A204.1 (cell line): ENCODE results near the gene GRB7.
"Not testable (repeated sequence)": the region's sequence is repeated elsewhere in the genome, so short reads cannot be mapped to it uniquely, and the experiment has no call there.

ENCODE experiments used
- FAIRE-seq: peaks from 2 replicates; lab custom pipeline; 2012; peaks lifted over from hg19 to GRCh38; lab: Jason Lieb, UNC

The GRB7 gene

DNA sequence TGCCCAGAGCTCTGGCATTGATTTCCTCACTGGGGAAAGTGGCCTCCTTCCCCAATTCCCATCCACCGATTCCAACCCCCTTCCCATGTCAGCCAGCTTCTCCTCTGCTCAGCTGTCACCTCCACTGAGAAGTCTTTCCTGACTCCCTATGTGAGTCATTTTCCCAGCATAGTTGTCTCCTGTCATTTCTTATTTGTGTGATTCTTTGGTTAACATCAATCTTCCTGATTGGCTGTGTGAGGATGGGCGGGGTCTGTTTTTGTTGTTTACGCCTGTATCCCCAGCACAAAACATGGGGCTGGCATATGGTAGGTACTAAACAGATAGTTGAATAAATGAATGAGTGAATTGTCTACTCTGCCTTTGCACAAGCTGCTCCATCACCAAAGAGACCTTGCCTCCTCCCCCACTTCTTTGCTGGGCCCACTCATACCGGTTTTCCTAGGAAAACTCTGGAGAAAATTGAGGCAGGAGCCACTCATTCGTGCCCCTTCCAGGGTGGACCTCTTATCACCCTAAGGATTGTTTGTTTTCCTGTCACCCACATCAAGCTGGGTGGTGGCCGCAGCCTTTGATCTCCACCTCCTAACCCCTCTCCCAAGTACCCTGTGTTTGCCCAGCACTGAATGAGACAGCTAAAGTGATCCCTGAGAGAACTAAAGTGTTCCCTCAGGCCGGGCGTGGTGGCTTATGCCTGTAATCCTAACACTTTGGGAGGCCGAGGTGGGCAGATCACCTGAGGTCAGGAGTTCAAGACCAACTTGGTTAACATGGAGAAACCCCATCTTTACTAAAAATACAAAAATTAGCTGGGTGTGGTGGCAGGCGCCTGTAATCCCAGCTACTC lies 1.2 kb upstream of the GRB7 start:
- FAIRE-seq = no peak

DNA sequence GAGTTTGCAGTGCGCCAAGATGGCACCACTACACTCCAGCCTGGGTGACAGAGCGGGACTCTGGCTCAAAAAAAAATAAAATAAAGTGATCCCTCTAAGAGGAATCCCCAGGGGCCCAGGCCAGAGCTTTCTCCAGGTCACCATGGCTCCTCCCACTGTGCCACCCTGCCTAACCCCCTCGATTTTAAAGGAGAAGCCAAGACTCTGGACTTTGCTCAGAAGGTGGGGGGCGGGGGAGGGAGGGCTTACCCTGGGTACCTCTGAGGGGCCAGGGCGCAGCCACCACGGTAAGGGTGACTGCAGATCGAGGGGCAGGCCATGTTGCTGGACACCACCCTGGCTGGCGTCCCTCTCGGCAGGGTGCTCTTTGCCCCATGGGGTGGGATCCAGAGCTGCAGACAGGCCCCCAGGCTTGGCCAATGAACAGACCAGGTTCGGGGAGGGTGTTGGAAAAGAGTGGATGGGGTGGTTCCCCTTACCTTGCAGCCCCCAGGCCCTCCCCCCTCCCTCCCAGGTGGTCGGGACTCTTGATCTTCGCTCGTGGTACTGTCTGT lies 455 bp upstream of the GRB7 start:
- no peak for FAIRE-seq

DNA sequence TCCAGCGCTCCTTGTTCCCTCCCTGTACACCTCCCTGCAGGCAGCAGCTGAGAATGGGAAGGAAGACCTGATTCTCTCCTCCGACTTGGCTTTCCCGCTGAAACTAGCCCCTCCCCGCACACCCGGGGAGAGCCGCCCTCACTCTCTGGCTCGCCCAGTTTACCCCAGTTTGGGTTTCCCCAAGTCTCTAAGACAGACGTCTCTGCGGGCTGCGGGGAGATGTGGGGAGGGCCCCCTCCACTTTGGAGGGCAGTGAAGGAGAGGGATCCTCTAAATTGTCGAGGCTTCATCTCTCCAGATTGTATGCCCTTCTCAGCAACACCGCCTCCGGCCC lies 797 bp downstream of the GRB7 start:
- no peak for FAIRE-seq

DNA sequence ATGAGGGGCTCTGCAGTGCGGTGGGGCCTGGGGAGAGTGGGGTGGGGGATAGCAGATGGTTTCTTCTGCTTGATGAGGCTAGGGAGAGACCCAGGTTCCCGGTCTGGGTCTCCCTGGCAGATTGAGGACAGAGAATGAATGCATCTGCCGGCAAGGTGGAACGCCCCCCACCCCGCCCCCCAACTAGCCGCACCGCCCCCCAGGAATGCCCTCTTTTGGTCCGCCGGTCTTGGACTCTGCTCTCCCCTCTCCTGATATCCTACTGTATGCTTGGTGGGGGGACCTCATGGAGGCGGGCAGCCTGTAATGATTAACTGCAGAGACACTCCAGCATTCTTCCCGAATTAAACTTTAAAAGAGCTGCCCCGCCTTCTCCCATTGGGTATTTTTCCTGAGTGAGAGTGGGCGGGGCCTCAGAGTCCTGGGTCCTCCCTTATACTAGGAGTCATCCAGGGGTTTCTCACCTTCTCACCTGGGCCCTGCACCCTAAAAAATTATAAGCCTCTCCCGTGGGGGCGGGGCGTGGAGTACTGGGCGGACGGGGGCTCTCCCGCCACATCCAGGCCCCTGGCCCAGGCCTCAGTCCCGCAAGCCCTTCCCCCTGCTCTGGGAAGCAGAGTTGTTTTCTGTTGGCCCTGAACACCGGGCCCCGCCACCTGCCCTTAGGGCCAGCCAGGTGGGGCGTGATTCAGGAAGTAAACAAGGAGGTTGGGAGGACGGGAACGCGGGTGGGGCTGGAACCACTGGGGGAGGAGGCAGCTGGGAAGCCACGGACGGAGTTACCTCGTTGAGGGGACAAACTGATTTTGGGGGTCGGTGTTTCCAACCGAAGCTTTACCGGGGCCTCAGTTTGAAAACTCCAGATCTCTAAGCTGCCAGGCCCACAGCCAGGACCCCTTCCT lies 1.5 kb downstream of the GRB7 start:
- no peak for FAIRE-seq

DNA sequence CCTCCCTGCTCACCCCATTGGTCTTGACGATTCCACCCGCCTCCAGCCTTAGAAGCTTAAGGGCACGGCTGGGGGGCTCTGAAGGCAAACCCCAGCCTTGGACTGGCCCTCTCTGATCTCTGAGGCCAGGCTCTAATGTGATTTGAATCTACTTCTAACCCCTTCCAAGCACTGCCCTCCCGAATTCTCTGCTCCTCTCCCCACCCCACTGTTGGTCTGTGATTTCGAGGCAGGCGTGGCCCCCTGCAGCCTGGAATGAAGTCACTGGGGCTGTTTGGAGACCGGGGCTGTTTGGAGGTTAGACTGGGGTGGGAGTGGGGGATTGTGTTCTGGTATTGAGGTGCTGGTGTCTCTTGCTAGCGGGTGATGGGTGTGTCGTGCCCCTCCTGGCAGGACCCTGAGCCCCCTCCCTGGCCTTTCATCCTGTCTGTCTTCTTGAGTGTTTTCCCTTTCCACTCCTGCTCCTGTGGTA lies 2.2 kb downstream of the GRB7 start:
- no peak for FAIRE-seq

DNA sequence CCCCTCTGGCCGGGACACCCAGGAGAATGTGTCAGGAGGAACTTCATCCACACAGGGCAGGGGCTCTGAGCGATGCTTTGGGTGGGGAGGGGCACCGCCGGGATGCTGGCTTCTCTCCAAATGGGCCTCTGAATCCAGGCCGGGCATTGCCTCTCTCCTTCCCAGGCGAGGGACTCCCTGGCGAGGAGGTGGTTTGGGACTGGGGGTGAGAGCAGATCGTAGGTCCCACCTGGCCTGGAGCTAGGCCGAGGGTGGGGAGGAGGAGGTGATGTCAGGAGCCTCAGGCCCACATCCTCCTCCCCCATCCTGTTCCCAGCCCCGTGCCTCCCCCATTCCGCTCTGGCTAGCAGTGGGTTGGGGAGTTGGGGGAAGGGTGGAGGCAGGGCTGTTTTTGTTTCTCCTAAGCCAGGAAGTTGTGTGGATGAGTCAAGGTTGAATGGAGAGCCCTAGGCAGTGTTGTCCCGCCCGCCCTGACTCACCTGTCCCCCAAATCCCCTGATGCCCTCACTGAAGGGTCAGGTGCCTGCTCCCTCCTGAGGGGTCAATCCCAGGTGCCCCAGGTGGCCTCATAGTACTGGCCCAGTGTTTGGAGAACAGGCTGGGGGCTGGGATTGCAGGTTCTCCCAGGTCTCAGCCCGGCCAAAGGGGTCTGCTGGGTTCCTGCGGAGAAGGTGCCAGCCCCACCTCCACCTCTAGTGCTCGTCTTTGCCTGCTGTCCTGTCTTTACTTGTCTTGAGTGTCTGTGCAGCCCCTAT lies 2.8 kb downstream of the GRB7 start:
- no peak for FAIRE-seq

DNA sequence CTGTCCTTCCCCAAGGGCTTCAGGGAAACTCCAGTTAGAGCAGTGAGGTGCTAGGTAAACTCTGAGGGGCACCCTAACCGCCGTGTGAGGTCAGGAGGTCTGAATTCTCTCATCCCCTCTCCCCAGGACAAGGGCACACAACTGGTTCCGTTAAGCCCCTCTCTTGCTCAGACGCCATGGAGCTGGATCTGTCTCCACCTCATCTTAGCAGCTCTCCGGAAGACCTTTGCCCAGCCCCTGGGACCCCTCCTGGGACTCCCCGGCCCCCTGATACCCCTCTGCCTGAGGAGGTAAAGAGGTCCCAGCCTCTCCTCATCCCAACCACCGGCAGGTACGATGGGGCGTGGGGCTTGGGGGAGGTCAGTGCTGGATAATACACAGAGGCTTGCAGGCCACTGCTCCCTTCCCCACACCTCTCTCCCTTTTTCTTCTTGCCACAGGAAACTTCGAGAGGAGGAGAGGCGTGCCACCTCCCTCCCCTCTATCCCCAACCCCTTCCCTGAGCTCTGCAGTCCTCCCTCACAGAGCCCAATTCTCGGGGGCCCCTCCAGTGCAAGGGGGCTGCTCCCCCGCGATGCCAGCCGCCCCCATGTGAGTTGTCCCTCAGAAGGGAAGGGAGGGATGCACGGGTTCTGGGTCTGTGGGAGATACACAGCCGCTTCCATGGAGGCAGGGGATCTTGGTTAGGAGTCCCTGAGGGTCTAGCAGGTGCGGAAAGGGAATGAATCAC lies 4.6 kb downstream of the GRB7 start:
- FAIRE-seq = no peak

DNA sequence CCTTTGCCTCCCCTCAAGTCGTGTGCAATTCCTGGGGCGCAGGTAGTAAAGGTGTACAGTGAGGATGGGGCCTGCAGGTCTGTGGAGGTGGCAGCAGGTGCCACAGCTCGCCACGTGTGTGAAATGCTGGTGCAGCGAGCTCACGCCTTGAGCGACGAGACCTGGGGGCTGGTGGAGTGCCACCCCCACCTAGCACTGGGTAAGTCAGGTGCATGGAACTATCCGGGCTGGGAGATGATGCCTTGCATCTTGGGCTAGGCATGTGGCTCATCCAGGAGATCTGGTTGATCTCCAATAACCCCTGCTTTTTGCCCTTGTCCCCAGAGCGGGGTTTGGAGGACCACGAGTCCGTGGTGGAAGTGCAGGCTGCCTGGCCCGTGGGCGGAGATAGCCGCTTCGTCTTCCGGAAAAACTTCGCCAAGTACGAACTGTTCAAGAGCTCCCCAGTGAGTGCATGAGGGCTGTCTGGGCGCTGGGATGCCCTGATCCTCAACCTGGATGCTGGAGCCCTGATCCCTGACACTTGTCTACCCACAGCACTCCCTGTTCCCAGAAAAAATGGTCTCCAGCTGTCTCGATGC lies 5.2 kb downstream of the GRB7 start:
- no peak for FAIRE-seq

DNA sequence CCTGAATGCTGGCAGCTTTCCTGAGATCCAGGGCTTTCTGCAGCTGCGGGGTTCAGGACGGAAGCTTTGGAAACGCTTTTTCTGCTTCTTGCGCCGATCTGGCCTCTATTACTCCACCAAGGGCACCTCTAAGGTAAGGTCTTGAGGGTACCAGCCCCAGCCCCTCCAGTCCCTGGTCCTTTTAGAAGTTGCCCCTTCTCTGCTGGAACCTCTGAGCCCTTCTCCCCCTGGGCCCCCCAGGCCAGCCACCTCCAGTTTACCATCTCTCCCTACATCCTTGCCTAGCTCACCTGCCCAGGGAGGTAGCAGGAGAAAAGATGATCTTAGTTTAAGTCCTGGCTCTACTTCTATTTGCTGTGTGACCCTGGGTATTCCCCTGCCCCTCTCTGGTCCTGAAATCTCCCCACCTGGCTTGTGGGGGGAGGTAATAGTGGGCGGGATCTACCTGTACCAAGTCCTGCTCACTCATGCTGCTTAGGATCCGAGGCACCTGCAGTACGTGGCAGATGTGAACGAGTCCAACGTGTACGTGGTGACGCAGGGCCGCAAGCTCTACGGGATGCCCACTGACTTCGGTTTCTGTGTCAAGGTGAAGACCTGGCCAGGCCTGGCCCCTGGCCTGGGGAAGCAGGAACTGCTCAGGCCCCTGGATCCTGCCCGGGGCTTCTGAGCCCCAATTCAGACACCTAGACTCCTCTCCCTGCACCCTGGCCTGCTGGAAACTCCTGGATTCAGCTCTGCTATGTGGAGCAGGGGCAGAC lies 6.5 kb downstream of the GRB7 start:
- FAIRE-seq = no peak

DNA sequence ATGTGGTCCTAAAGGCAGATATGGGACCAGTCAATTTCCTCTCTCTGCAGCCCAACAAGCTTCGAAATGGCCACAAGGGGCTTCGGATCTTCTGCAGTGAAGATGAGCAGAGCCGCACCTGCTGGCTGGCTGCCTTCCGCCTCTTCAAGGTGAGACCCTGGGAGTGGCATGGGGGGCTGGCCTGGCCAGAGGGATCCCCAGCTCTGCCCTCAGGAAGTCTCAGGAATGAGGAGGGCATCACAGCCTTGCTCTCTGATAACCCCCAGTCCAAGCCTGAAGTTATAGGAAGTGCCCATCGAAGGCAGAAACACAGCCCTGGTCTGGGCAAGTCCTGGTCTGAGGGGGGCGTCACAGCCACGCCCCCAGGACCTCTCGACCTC lies 7.1 kb downstream of the GRB7 start:
- no peak for FAIRE-seq

DNA sequence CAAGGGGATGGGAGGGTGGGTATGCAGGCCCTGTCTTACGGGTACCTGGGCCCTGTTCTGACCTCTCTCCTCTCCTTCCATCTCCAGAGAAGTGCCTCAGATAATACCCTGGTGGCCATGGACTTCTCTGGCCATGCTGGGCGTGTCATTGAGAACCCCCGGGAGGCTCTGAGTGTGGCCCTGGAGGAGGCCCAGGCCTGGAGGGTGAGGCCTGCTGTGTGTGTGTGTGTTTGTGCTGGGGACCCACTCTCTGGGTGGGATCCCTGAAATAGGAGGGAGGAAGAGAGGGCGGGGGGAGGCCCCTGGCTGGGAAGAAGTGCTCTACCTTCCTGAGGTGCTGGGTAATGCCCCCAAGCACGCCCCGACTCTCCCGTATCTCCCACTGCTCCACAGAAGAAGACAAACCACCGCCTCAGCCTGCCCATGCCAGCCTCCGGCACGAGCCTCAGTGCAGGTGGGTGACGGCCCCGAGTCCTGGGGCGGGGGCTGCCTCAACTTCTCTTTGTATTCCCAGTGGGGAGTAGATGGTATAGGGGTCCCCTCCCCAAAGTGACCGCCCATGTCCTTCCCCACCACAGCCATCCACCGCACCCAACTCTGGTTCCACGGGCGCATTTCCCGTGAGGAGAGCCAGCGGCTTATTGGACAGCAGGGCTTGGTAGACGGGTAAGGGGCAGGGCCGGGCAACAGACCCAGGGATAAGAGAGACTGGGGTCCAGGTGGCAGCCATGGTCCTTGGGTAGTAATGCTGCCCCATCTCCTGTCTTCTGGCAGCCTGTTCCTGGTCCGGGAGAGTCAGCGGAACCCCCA lies 7.8 kb downstream of the GRB7 start:
- FAIRE-seq = no peak

DNA sequence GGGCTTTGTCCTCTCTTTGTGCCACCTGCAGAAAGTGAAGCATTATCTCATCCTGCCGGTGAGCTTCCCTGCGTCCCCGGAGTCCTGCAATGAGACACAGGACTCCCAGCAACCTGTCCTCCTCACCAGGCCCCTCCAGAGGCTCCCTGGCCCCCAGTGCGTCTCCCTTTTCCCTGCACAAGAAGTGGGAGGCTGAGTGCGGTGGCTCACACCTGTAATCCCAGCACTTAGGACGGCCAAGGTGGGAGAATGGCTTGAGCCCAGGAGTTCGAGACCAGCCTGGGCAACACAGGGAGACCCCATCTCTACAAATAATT lies 8.4 kb downstream of the GRB7 start:
- no peak for FAIRE-seq

DNA sequence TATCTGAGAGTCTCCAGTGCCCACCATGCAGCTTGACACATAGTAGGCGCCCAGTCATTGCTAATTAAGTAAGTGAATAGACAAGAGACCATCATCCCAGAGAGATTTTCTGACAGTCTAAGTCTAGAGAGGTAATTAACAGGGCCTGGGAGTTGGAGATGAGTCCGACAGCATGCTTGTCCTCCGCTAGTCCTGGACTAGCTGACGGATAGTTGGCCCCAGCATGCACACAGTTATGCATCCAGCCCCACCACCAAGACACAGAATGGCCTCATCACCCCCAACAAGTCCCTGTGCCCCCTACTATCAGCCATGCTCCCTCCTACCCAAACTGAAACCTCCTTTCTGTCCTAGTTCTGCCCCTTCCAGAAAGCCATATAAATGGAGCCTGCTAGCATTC lies 10.0 kb downstream of the GRB7 start:
- no peak for FAIRE-seq

DNA sequence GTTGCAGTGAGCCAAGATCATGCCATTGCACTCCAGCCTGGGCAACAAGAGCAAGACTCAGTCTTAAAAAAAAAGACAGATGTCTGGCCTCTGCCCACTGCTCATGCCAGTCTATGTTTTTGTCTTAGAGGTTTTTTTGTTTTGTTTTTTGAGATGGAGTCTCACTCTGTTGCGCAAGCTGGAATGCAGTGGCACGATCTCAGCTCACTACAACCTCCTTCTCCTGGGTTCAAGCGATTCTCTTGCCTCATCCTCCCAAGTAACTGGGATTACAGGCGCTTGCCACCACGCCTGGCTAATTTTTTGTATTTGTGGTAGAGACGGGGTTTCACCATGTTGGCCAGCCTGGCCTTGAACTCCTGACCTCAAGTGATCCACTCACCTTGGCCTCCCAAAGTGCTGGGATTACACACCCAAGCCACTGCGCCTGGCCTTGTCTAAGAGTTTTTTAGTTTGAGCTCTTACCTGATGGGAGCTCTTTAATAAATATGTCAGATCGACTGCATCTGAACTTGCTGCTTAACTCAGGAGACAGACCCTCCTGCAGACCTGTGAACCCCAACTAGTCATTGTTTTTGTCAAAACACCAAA lies 10.8 kb downstream of the GRB7 start:
- FAIRE-seq = not testable (repeated sequence)

DNA sequence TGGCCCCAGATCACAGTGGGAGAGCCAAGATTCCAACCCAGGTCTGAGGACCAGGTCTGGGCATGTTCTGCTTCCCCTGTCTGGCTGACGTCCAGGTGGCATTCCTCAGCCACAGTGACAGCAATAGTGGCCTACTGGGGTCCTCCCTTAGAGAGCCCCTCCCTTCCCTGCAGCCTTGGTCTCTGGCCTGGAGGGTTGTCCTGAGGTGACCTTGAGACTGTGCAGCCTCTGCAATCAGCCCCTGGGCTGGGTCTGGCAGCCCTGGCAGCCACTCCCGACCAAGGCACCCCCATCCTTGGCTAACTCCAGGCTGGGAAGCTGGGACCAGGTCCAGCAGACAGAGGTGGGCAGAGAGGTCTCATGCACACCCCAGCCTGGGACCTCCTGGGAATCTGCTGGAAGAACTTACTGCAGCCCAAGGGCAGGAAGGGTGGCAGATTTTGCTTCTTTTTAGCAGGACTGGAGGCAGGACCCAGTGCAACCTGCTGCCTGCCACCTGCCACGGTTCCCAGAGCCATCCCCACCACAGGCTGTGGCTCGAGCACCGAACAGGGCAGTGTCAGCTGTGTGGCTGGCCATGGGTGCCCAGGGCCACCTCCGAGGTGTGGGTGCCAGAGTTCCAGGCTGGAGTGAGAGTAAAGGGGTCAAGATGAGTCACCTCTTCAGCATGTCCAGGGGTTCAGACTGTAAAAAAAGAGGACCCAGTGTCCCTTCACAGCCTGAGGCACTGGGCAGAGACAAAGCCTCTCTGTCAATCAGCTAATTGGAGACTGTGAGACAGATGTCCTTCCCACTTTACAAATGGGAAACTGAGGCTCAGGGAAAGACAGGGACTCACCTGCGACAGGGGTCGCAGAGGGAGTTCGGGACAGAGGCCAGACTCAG lies 12.6 kb downstream of the GRB7 start:
- FAIRE-seq = no peak

DNA sequence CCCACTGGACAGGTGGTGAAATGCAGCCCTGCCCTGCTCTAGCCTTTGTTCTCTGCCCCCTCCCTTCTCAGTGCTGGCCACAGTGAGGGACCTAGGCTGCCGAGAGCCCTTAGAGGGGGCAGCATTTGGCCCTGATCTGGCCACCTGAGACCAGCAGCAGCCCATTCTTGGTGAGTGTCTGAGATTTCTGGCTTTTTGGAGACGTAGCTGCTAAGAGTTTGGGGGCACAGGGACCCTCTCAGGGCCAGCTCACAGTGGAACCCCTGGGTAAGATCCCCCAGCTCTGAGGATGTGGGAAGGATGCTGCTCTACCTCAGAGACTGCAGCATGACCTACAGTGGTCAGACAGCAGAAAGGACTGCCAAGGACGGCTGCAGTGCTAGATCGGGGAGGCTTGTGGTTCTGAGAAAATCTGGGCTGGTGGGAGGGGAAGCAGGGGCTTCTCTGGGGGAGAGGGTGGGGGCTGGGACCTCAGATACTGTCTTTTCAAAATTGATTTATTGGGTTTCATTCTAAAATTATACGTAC lies 13.3 kb downstream of the GRB7 start:
- FAIRE-seq = no peak

DNA sequence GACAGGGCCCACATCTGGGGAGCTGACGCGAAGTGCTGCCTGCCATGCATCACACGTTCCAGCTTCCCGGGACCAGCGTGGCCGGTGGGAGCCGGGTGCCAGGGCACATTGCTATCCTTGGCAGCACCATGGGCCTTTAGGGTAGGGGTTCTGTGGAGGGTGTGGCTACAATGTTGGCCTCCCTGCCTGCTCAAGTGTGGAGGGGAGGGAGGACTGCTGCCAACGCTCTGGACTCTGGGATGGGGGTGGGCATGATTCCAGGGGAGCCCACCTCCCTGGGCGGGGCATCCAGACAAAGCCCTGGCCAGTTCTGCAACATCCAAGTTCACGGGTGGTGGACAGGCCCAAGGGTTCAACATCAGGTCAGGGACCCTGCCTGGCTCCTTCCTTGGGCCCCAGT lies 13.9 kb downstream of the GRB7 start:
- FAIRE-seq = no peak

DNA sequence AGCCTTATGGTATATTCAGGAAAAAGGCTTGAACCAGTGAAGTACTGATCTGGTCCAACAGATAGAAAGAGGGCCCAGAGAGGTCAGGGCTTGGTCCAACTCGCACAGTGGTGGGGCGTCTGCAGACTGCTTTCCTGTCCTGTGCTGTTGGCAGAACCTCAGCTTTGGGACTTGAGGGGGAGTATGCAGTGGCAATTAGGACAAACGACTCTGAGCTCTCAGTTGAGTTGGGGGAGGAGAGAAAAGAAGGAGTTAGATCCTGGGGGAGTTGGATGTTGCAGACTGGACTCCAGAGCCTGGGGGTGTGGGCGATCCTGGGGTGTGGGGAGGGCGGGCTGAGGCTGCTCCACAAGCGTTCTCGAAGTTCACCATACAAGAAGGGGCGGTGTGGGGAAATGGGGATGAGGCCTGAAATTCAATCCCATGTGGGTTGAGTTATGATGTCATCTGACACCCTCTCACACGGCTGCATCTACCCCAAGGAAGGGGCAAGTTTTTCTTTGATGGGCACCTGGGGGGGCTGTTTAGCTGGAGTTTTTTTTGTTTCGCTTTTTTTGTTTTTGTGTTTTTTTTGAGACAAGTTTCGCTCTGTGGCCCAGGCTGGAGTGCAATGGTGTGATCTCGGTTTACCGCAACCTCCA lies 14.6 kb downstream of the GRB7 start:
- no peak for FAIRE-seq
